ENCODE measurements around the gene GRAP2. TPM values are rescaled to one million over a fixed set of nuclear protein-coding genes. Genes with fewer than 3 reads are reported as not detected.

GRAP2 gene
- total RNA-seq, 1 experiment from 2014 or later = 0.42 TPM

GRCh38 chr22:39946126-39946502 lies 45.2 kb downstream of the GRAP2 start (continued):
- no peak for TF ChIP-seq REST (IDR thresholded peaks at IDR 0.05; ENCODE audit: low read depth)
- no peak for TF ChIP-seq ATF3 (IDR thresholded peaks at IDR 0.05)
- no peak for TF ChIP-seq EZH2 (IDR thresholded peaks at IDR 0.05)
- TF ChIP-seq SRF (IDR thresholded peaks at IDR 0.05; ENCODE audit: low read depth) = no peak
- no peak for TF ChIP-seq ZFX (IDR thresholded peaks at IDR 0.05)
- TF ChIP-seq TCF7L2 (IDR thresholded peaks at IDR 0.05; ENCODE audit: borderline replicate concordance, extremely low read depth, insufficient read depth, insufficient read length) = no peak
- TF ChIP-seq SIN3A (IDR thresholded peaks at IDR 0.05; ENCODE audit: low read depth) = no peak

- peaks cover 0 to 4% of the 10 kb centered on the region in 2 experiments; a peak in 1 of 4 replicates for H3K4me1 ChIP-seq (ENCODE audit: control insufficient read depth in 1 of 2, insufficient read depth in 2 of 2, low read length in 2 of 2)
- ChIA-PET CTCF (interaction anchor here (0.9 kb wide), 1 partner anchor 14 kb away, joined by 6 read pairs; no protein-coding TSS in a partner anchor), POLR2A (no interaction called here), RAD21 (ENCODE audit: low non-redundant PET in 1 of 2, low total read pairs in 2 of 2, uncharacterized antibody in 2 of 2, unreplicated experiment in 2 of 2) (no interaction called here)
- H3K9me2 ChIP-seq (ENCODE audit: insufficient read depth) = no peaks in the 10 kb centered on the region
- no peaks in the 10 kb centered on the region for H3K27me3 ChIP-seq (ENCODE audit: insufficient read depth, low read length)
- H3K4me2 ChIP-seq (ENCODE audit: low read length) = no peak overlapping the region
- no peaks in the 10 kb centered on the region for H3K9me3 ChIP-seq (ENCODE audit: control insufficient read depth in 1 of 2, insufficient read depth in 1 of 2, low read depth in 1 of 2, low read length in 2 of 2)
- no peak overlapping the region for H3K27ac ChIP-seq (ENCODE audit: low read depth, low read length)
- H2AFZ ChIP-seq (ENCODE audit: low read depth, low read length, poor library complexity, severe bottlenecking) = no peak overlapping the region
- H3K36me3 ChIP-seq (ENCODE audit: control insufficient read depth in 1 of 2, insufficient read depth in 2 of 2, low read length in 2 of 2) = no peaks in the 10 kb centered on the region
- no peak for TF ChIP-seq ELF1 (IDR thresholded peaks at IDR 0.05; ENCODE audit: borderline replicate concordance, low read depth)
- no peak for TF ChIP-seq ZFX (IDR thresholded peaks at IDR 0.05)
- no peak for TF ChIP-seq EZH2 (IDR thresholded peaks at IDR 0.05)
- no peak for TF ChIP-seq EZH2phosphoT487 (IDR thresholded peaks at IDR 0.05; ENCODE audit: borderline replicate concordance)
- TF ChIP-seq POLR2AphosphoS5 (IDR thresholded peaks at IDR 0.05; ENCODE audit: low read depth, low read length) = no peak
- no peak for TF ChIP-seq RAD21 (IDR thresholded peaks at IDR 0.05; ENCODE audit: low read depth)
- TF ChIP-seq POLR2A (IDR thresholded peaks at IDR 0.05; ENCODE audit: borderline replicate concordance, extremely low read depth, insufficient read depth, insufficient read length) = no peak
- TF ChIP-seq EGR1 (IDR thresholded peaks at IDR 0.05; ENCODE audit: low read depth) = no peak
- no peak for TF ChIP-seq ZBTB33 (IDR thresholded peaks at IDR 0.05; ENCODE audit: extremely low read depth, insufficient replicate concordance, low read length)
- no peak for TF ChIP-seq SIN3A (IDR thresholded peaks at IDR 0.05; ENCODE audit: low read depth)
- TF ChIP-seq TCF7L2 (IDR thresholded peaks at IDR 0.05; ENCODE audit: borderline replicate concordance, extremely low read depth, insufficient read depth, insufficient read length) = no peak
- no peak for TF ChIP-seq SRF (IDR thresholded peaks at IDR 0.05; ENCODE audit: low read depth)
- no peak for TF ChIP-seq FOSL1 (IDR thresholded peaks at IDR 0.05; ENCODE audit: low read depth)
- no peak for TF ChIP-seq YY1 (IDR thresholded peaks at IDR 0.05; ENCODE audit: extremely low read depth, insufficient replicate concordance, low read depth, low read length)
- no peak overlapping the region for H3K4me3 ChIP-seq (replicated peaks in 1 of 2; ENCODE audit: low read depth in 1 of 2, low read length in 2 of 2)
- intact Hi-C loops (cut with micrococcal nuclease) = no loop called here
- no peaks in the 10 kb centered on the region for H3K79me2 ChIP-seq (ENCODE audit: insufficient read depth, low read length)
- no peaks in the 10 kb centered on the region for H4K20me1 ChIP-seq (ENCODE audit: insufficient read depth)
- no peak overlapping the region for H3K9ac ChIP-seq (ENCODE audit: low read length)
- ATAC-seq (no peak), DNase-seq (ENCODE audit: low read depth, low spot score) (no peak)
- BruUV-seq (replicated peaks) = no TSS peak
Measured at GRCh38 chr22:39946503-39947219, 45.8 kb downstream of the GRAP2 start.
